Stimulated activated CD8-positive, alpha-beta memory T cell treated with anti-CD3 and anti-CD28 coated beads, Interleukin-12 subunit alpha, Interleukin-12 subunit beta, amount 100 ng/mL, for 1 hour (primary cell): Measurements from ENCODE around the gene ABTB1.
"Not testable (repeated sequence)": the region's sequence is repeated elsewhere in the genome, so short reads cannot be mapped to it uniquely, and the experiment has no call there.

ENCODE experiments used
- DNase-seq: peaks from one replicate; pipeline ENCODE4 v3.0.0-alpha.2; 2020; ENCODE audit warnings: low read depth

Gene ABTB1

GRCh38 chr3:127650236-127650635 is 22.5 kb upstream of the ABTB1 start:
- no peak for DNase-seq

DNA sequence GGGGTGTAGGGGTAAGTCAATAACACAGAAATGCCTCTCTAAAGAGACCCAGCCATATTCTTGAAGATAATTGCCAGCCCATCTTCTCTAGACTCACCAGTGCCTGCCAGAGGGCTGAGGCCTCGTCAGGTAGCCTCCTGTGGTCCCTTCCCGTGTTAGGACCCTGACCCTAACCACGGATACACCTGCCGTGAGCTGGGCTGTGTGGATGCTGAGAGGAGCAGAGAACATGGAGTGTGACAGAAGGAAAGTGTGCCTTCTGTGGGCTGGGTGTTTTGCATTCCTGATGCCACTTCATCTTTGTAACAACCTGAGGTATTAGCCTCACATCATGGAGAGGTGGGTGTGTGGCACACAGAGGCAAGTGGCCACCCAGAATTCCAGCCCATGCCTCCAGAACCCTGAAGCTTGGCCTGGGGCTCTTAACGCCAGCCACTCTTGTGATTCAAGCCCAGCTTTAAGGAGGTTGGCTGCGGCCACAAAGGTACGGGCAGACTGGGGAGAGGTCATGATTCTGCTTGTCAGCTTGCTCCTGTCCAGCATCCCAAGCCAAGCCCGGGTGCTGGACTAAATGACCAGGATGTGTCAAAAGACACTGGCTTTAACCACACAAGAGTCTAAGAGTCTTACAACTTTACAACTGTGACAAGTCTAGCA is 21.1 kb upstream of the ABTB1 start:
- no peak for DNase-seq

DNA sequence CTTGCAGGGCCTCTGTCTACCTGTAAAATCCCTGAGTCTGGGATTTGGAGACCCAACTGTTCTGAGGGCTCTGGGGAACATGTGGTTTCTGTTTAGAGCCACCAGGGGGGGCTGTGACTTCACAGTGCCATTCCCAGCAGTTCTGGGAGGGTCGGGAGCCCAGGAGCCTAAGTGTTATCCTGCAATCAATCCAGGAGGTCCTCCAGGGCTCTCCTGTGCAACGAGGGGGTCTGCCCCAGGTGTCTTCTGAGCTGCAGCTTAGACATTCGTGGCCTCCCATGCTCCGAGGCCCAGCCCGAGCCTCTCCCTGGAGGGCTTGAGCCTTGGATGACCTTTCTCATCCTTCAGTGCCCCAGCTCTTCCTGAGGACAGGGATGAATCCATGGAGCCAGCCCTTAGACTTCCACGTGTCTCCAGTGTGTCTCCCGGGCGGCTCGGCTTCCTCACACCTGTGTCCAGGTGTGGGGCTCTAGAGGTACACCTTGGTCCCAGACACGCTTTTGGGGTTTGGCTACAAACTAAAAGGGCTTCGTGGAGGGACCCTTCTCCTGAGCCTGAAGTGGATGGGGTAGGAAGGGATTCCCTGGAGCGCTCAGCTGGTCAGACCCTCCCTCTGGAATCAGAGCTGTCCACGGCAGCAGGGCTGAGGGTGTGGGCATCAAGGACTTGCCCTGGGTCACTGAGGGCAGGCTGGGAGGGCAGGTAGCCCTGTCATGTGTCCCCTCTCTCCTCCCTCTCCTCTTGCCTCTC is 20.3 kb upstream of the ABTB1 start:
- DNase-seq, result peak; percentile 19

DNA sequence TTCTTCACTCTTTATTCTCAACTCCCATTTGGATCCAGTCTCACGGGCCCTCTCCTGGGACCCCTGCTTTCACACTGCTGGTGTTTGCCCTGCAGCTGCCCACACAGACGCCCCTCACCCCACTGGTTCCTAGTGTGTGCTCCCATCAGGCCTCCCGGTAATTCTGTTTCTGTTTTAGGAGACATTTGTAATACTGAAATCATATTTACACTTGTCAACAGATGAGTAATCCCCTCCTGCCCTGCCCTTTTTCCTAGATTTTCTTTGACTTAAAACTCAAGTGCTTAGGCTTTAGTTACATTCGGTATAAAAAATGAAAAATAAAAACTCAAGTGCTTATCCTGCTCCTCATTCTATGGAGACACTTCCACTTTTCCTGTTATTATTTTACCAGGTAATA is 18.4 kb upstream of the ABTB1 start:
- DNase-seq, result no peak

DNA sequence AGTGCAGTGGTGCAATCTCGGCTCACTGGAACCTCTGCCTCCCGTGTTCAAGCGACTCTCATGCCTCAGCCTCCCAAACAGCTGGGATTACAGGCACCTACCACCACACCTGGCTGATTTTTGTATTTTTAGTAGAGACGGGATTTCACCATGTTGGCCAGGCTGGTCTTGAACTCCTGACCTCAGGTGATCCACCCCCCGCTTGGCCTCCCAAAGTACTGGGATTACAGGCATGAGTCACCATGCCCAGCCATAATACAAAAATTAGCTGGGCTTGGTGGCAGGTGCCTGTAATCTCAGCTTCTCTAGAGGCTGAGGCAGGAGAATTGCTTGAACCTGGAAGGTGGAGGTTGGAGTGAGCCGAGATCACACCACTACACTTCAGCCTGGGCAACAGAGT is 17.8 kb upstream of the ABTB1 start:
- not testable (repeated sequence) for DNase-seq

DNA sequence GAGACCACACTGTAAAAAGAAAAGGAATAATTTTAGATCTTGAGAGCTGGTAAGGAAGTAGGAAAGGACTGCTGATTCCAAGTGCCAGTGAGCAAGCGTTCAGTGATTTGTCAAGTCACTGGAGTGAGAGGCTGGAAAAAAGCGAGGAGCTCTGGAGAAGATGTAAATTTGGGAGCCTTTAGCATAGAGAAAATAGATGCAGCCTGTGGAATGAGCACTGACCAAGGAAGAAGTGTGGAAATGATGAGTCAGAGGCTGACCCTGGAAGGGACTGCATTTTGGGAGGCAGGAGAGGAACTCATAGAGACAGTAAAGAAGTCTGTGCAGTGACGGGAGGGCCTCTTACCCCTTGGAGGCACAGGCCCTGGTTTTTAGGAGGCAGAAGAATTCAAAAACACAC is 17.1 kb upstream of the ABTB1 start:
- no peak for DNase-seq

- DNase-seq, result no peak
These were observed 15.8 kb upstream of the ABTB1 start for GRCh38 chr3:127656906-127657305.

- no peak for DNase-seq
These were observed 14.5 kb upstream of the ABTB1 start for GRCh38 chr3:127658234-127658633.

DNA sequence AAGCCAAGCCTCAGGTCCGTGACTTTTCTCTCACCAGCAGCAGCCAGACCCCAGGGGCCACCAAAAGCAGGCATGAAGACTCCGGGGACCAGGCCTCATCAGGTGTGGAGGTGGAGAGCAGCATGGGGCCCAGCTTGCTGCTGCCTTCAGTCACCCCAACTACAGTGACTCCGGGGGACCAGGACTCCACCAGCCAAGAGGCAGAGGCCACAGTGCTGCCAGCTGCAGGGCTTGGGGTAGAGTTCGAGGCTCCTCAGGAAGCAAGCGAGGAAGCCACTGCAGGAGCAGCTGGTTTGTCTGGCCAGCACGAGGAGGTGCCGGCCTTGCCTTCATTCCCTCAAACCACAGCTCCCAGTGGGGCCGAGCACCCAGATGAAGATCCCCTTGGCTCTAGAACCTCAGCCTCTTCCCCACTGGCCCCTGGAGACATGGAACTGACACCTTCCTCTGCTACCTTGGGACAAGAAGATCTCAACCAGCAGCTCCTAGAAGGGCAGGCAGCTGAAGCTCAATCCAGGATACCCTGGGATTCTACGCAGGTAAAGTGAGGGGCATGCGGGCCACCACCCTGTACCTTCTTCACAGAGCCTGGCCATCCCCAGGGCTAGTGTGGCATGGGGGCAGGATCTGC is 12.0 kb upstream of the ABTB1 start:
- no peak for DNase-seq

DNA sequence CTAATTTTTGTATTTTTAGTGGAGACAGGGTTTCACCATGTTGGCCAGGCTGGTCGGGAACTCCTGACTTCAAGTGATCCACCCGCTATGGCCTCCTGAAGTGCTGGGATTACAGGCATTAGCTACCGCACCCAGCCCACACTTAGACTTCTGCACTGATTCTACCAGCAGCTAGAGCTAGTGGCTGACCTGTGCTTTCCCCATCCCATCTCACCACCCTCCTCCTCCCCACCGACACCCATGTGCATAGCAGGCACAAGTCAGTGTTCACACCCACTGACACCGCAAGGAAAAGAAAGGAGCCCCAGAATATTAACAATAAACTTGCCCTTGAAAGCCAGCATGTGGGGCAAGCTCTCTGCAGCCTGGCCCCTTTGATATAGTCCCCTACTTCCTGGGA is 11.2 kb upstream of the ABTB1 start:
- DNase-seq, result no peak

DNA sequence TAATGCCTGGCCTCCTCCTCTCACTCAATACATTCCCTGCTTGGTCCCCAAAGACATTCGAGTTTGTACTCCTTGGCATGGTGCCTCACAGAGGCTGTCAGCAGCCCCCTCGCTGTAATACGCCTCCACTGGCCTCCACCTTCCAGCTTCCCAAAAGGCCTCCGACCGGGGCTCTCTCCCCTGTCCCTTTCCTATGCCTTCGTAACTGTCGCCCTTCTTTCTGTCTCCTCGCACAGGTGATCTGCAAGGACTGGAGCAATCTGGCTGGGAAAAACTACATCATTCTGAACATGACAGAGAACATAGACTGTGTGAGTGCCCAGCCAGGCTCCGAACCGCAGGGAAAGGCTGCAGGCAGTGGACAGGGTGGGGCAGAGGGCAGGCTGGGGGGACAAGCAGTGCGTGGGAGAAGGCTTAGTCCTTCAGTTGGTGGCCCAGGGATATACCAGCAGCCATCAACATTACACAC is 10.7 kb upstream of the ABTB1 start:
- no peak for DNase-seq

- no peak for DNase-seq
These were observed 9.6 kb upstream of the ABTB1 start for GRCh38 chr3:127663151-127663550.

- no peak for DNase-seq
These were observed 7.6 kb upstream of the ABTB1 start for GRCh38 chr3:127665165-127665564.

DNA sequence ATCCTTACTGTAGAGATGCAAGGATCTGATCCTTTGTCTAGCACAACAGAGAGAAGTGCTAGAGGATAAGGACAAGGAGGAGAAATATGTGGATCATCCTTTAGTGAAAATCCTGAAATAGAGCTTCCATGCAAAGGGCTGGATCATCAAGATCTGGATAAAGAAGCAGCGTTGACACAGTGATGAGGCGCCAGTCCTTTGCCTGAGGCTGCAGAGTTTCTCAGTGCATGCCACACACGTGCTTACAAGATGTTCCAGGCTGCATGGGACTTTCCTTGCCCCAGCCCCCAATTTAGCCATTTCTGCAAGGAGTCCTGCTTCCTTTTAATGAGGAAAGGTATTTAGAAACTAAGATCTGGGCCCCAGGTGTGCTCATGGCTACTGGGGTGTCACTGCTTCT is 7.2 kb upstream of the ABTB1 start:
- DNase-seq, result no peak

DNA sequence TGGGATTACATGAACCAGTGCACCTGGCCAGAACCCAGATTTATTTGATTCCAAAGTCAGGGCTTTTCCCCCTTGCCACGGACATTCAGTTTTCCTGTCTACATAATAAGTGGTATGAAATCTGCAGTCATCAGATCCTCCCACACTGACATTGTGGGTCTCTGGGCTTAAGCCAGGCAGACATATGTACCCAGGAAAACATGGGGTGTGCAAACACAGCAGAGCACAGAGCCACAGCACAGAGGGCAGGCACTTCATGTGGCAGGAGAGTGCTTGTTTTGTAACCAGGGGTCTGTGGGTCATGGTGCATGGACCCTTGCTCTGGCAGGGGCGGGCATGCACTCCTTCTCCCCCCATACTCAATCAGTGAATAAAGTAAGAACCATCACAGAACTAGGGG is 6.1 kb upstream of the ABTB1 start:
- DNase-seq, result no peak

- DNase-seq, result no peak
These were observed 5.6 kb upstream of the ABTB1 start for GRCh38 chr3:127667119-127667681.

GRCh38 chr3:127668906-127669305 is 3.8 kb upstream of the ABTB1 start:
- no peak for DNase-seq

DNA sequence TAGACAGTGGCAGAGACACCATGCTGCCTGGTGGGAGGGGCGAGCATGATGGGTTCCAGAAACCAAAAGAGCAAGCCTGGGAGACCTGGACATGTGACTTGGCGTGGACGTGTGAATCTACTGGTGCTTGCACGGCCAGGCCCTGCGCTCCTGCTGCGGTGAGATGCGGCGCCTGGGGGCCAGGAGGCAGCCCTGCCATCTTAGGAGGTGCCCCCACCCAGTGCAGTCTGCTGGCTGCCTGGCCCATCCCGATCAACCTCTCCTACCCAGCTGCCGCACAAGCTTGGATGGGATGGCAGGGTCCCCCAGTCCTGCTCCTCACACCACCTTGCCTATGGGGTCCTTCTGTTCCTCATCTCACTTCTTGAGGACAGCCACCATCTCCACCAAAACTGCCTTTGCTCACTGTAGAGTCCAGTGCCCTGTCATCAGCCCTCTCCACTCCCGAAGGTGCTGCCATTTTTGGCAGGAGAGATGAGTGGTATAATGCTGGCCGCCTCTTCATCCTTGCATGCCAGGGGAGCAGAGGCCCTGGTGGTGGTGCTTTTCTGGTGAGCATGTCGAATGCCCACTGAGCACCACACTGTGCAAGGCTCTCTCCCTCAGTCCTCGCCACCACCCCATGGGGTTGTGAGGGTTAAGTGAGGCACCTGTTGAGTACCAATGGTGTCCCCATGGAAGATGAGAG is 3.1 kb upstream of the ABTB1 start:
- no peak for DNase-seq

GRCh38 chr3:127670229-127670559 is 2.6 kb upstream of the ABTB1 start:
- no peak for DNase-seq

- no peak for DNase-seq
These were observed 1.8 kb upstream of the ABTB1 start for GRCh38 chr3:127670761-127671522.

- DNase-seq, result no peak
These were observed 976 bp upstream of the ABTB1 start for GRCh38 chr3:127671523-127672428.
